ENCODE data around the gene FRK. TPM values are rescaled to one million over a fixed set of nuclear protein-coding genes. Genes with fewer than 3 reads are reported as not detected.
"Not testable (repeated sequence)": the region's sequence is repeated elsewhere in the genome, so short reads cannot be mapped to it uniquely, and the experiment has no call there.

Gene FRK
- total RNA-seq, 2 donors from 2014 or later = 1.4 to 2.9 TPM

DNA sequence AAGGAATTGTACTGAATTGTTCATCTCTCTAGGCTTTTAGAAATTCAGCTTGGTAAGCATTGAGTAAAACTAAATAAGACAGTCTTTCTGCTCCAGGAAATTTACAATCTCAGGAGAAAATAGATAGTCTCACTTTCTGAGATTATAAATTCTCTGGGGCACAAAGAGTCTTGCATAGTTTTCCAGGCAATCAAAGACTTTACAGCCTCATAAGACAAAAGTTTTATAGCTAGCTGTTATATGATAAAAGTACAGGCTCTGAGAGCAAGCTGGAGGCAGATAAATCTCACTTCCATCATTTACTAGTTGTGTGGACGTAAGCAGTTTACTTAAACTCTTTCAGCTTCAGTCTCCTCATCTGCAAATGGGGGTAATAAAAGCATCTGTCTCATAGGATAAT lies 11.4 kb downstream of the FRK start:
- Mint-ChIP-seq H3K36me3 (ENCODE audit: low read depth) (peaks cover 3% of the 10 kb centered on the region), H3K9me3 (peaks cover 14% of the 10 kb centered on the region), H3K4me1 (peaks cover 9% of the 10 kb centered on the region), H3K4me3 (no peak overlapping the region), H3K27me3 (ENCODE audit: insufficient read depth) (no peaks in the 10 kb centered on the region), H3K27ac (no peak overlapping the region)
- TF ChIP-seq, protein P1, sequence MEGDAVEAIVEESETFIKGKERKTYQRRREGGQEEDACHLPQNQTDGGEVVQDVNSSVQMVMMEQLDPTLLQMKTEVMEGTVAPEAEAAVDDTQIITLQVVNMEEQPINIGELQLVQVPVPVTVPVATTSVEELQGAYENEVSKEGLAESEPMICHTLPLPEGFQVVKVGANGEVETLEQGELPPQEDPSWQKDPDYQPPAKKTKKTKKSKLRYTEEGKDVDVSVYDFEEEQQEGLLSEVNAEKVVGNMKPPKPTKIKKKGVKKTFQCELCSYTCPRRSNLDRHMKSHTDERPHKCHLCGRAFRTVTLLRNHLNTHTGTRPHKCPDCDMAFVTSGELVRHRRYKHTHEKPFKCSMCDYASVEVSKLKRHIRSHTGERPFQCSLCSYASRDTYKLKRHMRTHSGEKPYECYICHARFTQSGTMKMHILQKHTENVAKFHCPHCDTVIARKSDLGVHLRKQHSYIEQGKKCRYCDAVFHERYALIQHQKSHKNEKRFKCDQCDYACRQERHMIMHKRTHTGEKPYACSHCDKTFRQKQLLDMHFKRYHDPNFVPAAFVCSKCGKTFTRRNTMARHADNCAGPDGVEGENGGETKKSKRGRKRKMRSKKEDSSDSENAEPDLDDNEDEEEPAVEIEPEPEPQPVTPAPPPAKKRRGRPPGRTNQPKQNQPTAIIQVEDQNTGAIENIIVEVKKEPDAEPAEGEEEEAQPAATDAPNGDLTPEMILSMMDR (conservative IDR thresholded peaks at IDR 0.05) = no peak
- no peak for DNase-seq
- Histone ChIP-seq H3K27ac (ENCODE audit: low read depth, low read length) (no peak overlapping the region), H3K9me3 (ENCODE audit: control insufficient read depth, low read length) (no peaks in the 10 kb centered on the region), H3K36me3 (ENCODE audit: control insufficient read depth, insufficient read depth, low read length) (no peaks in the 10 kb centered on the region), H3K27me3 (ENCODE audit: control insufficient read depth, insufficient read depth, low read length, poor library complexity, severe bottlenecking) (no peaks in the 10 kb centered on the region), H3K4me1 (ENCODE audit: control insufficient read depth, insufficient read depth, low read length) (peaks cover 3% of the 10 kb centered on the region), H3K4me3 (ENCODE audit: low read length) (no peak overlapping the region), H3K9ac (ENCODE audit: extremely low read depth, low read length, poor library complexity, severe bottlenecking) (no peak overlapping the region)
- 89 to 100% methylated on average over 1 of the region's 1 CpG for WGBS, 2 experiments (ENCODE audit: insufficient coverage in 1 of 2, insufficient read length in 1 of 2)

DNA sequence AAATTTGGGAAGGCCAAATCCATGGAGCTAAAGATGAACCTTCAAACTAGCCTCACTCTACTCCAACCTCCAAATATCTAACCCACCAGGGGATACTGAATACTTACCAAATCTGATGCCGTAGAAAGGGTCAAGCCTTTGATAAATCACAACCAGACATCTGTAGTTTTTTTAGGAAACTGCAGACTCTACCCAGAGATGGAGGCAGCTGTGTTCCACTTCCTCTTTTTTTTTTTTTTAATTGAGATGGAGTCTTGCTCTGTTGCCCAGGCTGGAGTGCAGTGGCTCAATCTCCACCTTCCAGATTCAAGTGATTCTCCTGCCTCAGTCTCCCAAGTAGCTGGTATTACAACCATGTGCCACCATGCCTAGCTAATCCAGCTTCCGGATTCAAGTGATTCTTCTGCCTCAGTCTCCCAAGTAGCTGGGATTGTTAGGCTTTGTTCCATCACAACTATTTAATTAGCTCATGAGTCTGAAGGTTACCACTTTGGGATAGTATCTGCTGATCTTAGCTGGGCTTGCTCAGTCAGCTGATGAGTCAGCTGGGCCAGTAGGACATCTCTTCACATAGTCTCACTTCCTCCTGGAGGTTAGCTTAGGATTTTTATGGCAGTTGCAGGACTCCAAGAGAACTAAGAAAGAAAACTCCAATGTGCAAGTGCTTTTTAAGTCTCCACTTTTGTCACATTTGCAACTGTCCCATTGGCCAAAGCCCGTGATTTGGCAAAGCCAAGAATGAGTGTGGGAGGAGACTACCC lies 13.3 kb downstream of the FRK start:
- no peaks in the 10 kb centered on the region for H3K27me3 Mint-ChIP-seq (ENCODE audit: insufficient read depth)
- Histone ChIP-seq H3K4me1 (ENCODE audit: control insufficient read depth, insufficient read depth, low read length) (peaks cover 3% of the 10 kb centered on the region), H3K27ac (ENCODE audit: low read depth, low read length) (no peak overlapping the region), H3K9me3 (ENCODE audit: control insufficient read depth, low read length) (peaks cover 16% of the 10 kb centered on the region), H3K27me3 (ENCODE audit: control insufficient read depth, insufficient read depth, low read length, poor library complexity, severe bottlenecking) (no peaks in the 10 kb centered on the region), H3K9ac (ENCODE audit: extremely low read depth, low read length, poor library complexity, severe bottlenecking) (no peak overlapping the region), H3K36me3 (ENCODE audit: control insufficient read depth, insufficient read depth, low read length) (no peaks in the 10 kb centered on the region), H3K4me3 (ENCODE audit: low read length) (no peak overlapping the region)
- peaks cover 5% of the 10 kb centered on the region for H3K36me3 Mint-ChIP-seq (ENCODE audit: low read depth)
- H3K9me3 Mint-ChIP-seq = peaks cover 29% of the 10 kb centered on the region
- TF ChIP-seq, protein P1 (conservative IDR thresholded peaks at IDR 0.05) = no peak
- no peak for DNase-seq
- no peak overlapping the region for H3K4me3 Mint-ChIP-seq
- H3K27ac Mint-ChIP-seq = no peak overlapping the region
- H3K4me1 Mint-ChIP-seq = peaks cover 5% of the 10 kb centered on the region
- 90 to 95% methylated on average over 2 to 3 of the region's 3 CpGs for WGBS, 2 experiments (ENCODE audit: insufficient coverage in 1 of 2, insufficient read length in 1 of 2)

DNA sequence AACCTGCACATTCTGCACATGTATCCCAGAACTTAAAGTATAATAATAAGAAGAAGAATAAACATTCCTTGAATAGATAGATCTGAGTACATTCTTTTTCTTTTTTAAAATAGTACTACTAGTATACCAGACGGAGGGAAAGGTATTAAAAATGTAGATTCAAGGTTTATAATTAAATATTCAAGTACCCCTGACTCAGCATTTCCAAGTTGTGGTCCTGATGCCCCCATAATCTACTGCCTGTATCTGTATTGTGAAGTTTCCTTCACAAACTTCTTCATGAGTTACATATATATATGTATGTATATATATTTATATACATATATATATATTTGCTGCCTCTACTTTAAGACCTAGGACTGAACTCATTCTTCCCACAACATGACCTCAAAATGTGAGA lies 14.0 kb downstream of the FRK start:
- Histone ChIP-seq H3K4me3 (ENCODE audit: low read length) (no peak overlapping the region), H3K9me3 (ENCODE audit: control insufficient read depth, low read length) (peaks cover 22% of the 10 kb centered on the region), H3K4me1 (ENCODE audit: control insufficient read depth, insufficient read depth, low read length) (no peaks in the 10 kb centered on the region), H3K9ac (ENCODE audit: extremely low read depth, low read length, poor library complexity, severe bottlenecking) (no peak overlapping the region), H3K27me3 (ENCODE audit: control insufficient read depth, insufficient read depth, low read length, poor library complexity, severe bottlenecking) (no peaks in the 10 kb centered on the region), H3K27ac (ENCODE audit: low read depth, low read length) (no peak overlapping the region), H3K36me3 (ENCODE audit: control insufficient read depth, insufficient read depth, low read length) (no peaks in the 10 kb centered on the region)
- no peak for DNase-seq
- TF ChIP-seq, protein P1 (conservative IDR thresholded peaks at IDR 0.05) = no peak
- WGBS, 2 experiments (ENCODE audit: insufficient coverage in 1 of 2, insufficient read length in 1 of 2) = no CpG with 5 or more reads among the region's 1 CpG
- H3K4me3 Mint-ChIP-seq = no peak overlapping the region
- no peaks in the 10 kb centered on the region for H3K4me1 Mint-ChIP-seq
- peaks cover 36% of the 10 kb centered on the region for H3K9me3 Mint-ChIP-seq
- H3K27ac Mint-ChIP-seq = no peak overlapping the region
- H3K27me3 Mint-ChIP-seq (ENCODE audit: insufficient read depth) = no peaks in the 10 kb centered on the region
- peaks cover 5% of the 10 kb centered on the region for H3K36me3 Mint-ChIP-seq (ENCODE audit: low read depth)

DNA sequence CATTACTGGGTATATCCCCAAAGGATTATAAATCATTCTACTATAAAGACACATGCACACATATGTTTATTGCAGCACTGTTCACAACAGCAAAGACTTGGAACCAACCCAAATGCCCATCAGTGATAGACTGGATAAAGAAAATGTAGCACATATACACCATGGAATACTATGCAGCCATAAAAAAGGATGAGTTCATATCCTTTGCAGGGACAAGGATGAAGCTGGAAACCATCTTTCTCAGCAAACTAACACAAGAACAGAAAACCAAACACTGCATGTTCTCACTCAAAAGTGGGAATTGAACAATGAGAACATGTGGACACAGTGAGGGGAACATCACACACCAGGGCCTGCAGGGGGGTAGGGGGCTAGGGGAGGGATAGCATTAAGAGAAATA lies 14.4 kb downstream of the FRK start:
- H3K4me3 ChIP-seq (ENCODE audit: low read length); H3K9ac ChIP-seq (ENCODE audit: extremely low read depth, low read length, poor library complexity, severe bottlenecking); H3K4me3 Mint-ChIP-seq; H3K27ac ChIP-seq (ENCODE audit: low read depth, low read length); H3K4me1 ChIP-seq (ENCODE audit: control insufficient read depth, insufficient read depth, low read length); H3K36me3 ChIP-seq (ENCODE audit: control insufficient read depth, insufficient read depth, low read length); H3K27ac Mint-ChIP-seq; DNase-seq; H3K27me3 ChIP-seq (ENCODE audit: control insufficient read depth, insufficient read depth, low read length, poor library complexity, severe bottlenecking); H3K27me3 Mint-ChIP-seq (ENCODE audit: insufficient read depth); H3K36me3 Mint-ChIP-seq (ENCODE audit: low read depth); H3K4me1 Mint-ChIP-seq: not testable (repeated sequence)
- H3K9me3 ChIP-seq (ENCODE audit: control insufficient read depth, low read length) = peaks cover 22% of the 10 kb centered on the region
- peaks cover 39% of the 10 kb centered on the region for H3K9me3 Mint-ChIP-seq
